Measurements from ENCODE around the gene HOXA11. TPM values are rescaled to one million over a fixed set of nuclear protein-coding genes. Genes with fewer than 3 reads are reported as not detected.
A peak's percentile ranks its signal among the peaks of the same experiment; 100 is the strongest.

HOXA11 gene
- total RNA-seq, 6 experiments from 2014 or later = 33.1 to 42.1 (median 39.1) TPM

GRCh38 chr7:27131390-27131819, 53.6 kb downstream of the HOXA11 start:
- H3K4me3 Mint-ChIP-seq = peak overlapping the region; percentile 85
- H3K36me3 Mint-ChIP-seq (ENCODE audit: low read depth) = peaks cover 17% of the 10 kb centered on the region
- no peak for TF ChIP-seq CTCF (IDR thresholded peaks at IDR 0.05)
- H3K27ac Mint-ChIP-seq = peak overlapping the region; percentile 52
- peaks cover 34% of the 10 kb centered on the region for H3K4me1 Mint-ChIP-seq (ENCODE audit: low read depth)
- DNase-seq = no peak
- H3K27me3 Mint-ChIP-seq (ENCODE audit: insufficient read depth) = peaks cover 9% of the 10 kb centered on the region
- H3K9me3 Mint-ChIP-seq = no peaks in the 10 kb centered on the region

Small RNAs within 50 kb of the gene (microRNA-seq; reads per million reads assigned to microRNA genes)
- gene MIR196B = 7,181 reads per million, percentile 92 among the genes with 10 or more reads in this experiment

Other genes starting within 250 kb of the HOXA11 start
- under 1 TPM; 0.28 to 0.81 (median 0.45) TPM for gene HOXA1, start 89.2 kb downstream of the HOXA11 start, total RNA-seq (2021; fragmentation: NEBNext Ultra II Directional; extraction: Animal tissue kit (Norgen Biotek cat#: 25700))
- under 1 TPM in 3 of 6 experiments, not detected in 3; 0.10 to 0.17 (median 0.14) TPM for gene HOXA2, start 82.5 kb downstream of the HOXA11 start, total RNA-seq (2021; fragmentation: NEBNext Ultra II Directional; extraction: Animal tissue kit (Norgen Biotek cat#: 25700))
- 1 to 10 TPM in 1 of 6 experiments, under 1 TPM in 5; 0.38 to 1.0 (median 0.47) TPM for gene HOXA4, start 54.5 kb downstream of the HOXA11 start, total RNA-seq (2021; fragmentation: NEBNext Ultra II Directional; extraction: Animal tissue kit (Norgen Biotek cat#: 25700))
- 1 to 10 TPM; 2.0 to 3.8 (median 2.8) TPM for gene HOXA5, start 41.6 kb downstream of the HOXA11 start, total RNA-seq (2021; fragmentation: NEBNext Ultra II Directional; extraction: Animal tissue kit (Norgen Biotek cat#: 25700))
- gene HOXA6, start 37.5 kb downstream of the HOXA11 start, total RNA-seq (2021; fragmentation: NEBNext Ultra II Directional; extraction: Animal tissue kit (Norgen Biotek cat#: 25700)) = 1 to 10 TPM; 2.3 to 3.8 (median 2.8) TPM
- gene HOXA3, start 32.6 kb downstream of the HOXA11 start, total RNA-seq (2021; fragmentation: NEBNext Ultra II Directional; extraction: Animal tissue kit (Norgen Biotek cat#: 25700)) = 1 to 10 TPM in 3 of 6 experiments, under 1 TPM in 3; 0.33 to 1.9 (median 1.1) TPM
- gene HOXA7, start 28.6 kb downstream of the HOXA11 start, total RNA-seq (2021; fragmentation: NEBNext Ultra II Directional; extraction: Animal tissue kit (Norgen Biotek cat#: 25700)) = 1 to 10 TPM; 6.2 to 8.2 (median 6.8) TPM
- 10 to 100 TPM; 25.2 to 37.0 (median 26.7) TPM for gene HOXA9, start 19.7 kb downstream of the HOXA11 start, total RNA-seq (2021; fragmentation: NEBNext Ultra II Directional; extraction: Animal tissue kit (Norgen Biotek cat#: 25700))
- gene HOXA10, start 10.9 kb downstream of the HOXA11 start, total RNA-seq (2021; fragmentation: NEBNext Ultra II Directional; extraction: Animal tissue kit (Norgen Biotek cat#: 25700)) = 10 to 100 TPM; 38.9 to 43.5 (median 41.1) TPM
- 10 to 100 TPM; 11.1 to 16.0 (median 13.1) TPM for gene HOXA13, start 14.9 kb upstream of the HOXA11 start, total RNA-seq (2021; fragmentation: NEBNext Ultra II Directional; extraction: Animal tissue kit (Norgen Biotek cat#: 25700))
- not detected for gene EVX1, start 57.6 kb upstream of the HOXA11 start, total RNA-seq (2021; fragmentation: NEBNext Ultra II Directional; extraction: Animal tissue kit (Norgen Biotek cat#: 25700))

All from HFFc6 (cell line).